Nephron (organoid): ENCODE results near the gene G6PD.

Source experiments
- H3K27ac Mint-ChIP-seq, 3 experiments: 2 replicates each; pipeline ENCODE4 v1.8.0; 2020; ENCODE audit warnings: mixed read lengths in 3 of 3, mild to moderate bottlenecking in 2 of 3, moderate library complexity in 1 of 3
- H3K27me3 Mint-ChIP-seq: 2 replicates; pipeline ENCODE4 v1.8.0; 2021; ENCODE audit warnings: low read depth, mild to moderate bottlenecking, moderate library complexity, mixed read lengths
- H3K36me3 Mint-ChIP-seq: 2 replicates; pipeline ENCODE4 v1.8.0; 2020; ENCODE audit warnings: low read depth, mixed read lengths
- H3K4me1 Mint-ChIP-seq: 2 replicates; pipeline ENCODE4 v1.8.0; 2020; ENCODE audit warnings: mixed read lengths
- H3K4me3 Mint-ChIP-seq, 3 experiments: 2 replicates each; pipeline ENCODE4 v1.8.0; 2020; ENCODE audit warnings: mild to moderate bottlenecking in 3 of 3, mixed read lengths in 3 of 3, moderate library complexity in 2 of 3
- H3K9me3 Mint-ChIP-seq: 2 replicates; pipeline ENCODE4 v1.8.0; 2020; ENCODE audit warnings: mixed read lengths
- CTCF ChIP-seq, 3 experiments: fragments of 200-600 bp; sonication (generic); IDR thresholded peaks; one replicate each; pipeline ENCODE4 v1.5.0; 2021; ENCODE audit warnings: antibody characterized with exemption in 3 of 3; ENCODE audit not compliant: unreplicated experiment in 3 of 3

G6PD gene

DNA sequence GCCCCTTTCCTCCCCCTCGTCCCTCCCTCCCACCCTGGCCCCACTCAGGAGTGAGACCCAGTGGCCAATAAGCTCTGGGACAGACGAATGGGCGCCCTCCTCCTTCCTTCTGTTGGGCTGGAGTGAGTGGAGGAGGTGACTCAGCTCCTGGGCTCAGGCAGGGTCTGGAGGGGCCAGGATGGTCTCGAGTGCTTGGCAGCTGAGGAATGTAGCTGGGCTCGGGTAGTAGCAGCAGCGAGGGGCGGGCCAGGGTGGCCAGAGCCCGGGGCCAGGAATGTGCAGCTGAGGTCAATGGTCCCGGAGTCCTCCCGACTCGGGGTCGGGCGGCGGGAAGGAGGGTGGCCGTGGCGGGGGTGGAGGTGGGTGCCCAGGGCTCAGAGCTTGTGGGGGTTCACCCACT lies 15.0 kb downstream of the G6PD start:
- Mint-ChIP-seq H3K9me3 (no peaks in the 10 kb centered on the region), H3K36me3 (peaks cover 3% of the 10 kb centered on the region), H3K27me3 (no peaks in the 10 kb centered on the region), H3K4me1 (peaks cover 11% of the 10 kb centered on the region), H3K4me3 (no peak overlapping the region), H3K27ac (no peak overlapping the region)
- TF ChIP-seq CTCF (IDR thresholded peaks at IDR 0.05; ENCODE audit: unreplicated experiment in 3 of 3) = no peak

DNA sequence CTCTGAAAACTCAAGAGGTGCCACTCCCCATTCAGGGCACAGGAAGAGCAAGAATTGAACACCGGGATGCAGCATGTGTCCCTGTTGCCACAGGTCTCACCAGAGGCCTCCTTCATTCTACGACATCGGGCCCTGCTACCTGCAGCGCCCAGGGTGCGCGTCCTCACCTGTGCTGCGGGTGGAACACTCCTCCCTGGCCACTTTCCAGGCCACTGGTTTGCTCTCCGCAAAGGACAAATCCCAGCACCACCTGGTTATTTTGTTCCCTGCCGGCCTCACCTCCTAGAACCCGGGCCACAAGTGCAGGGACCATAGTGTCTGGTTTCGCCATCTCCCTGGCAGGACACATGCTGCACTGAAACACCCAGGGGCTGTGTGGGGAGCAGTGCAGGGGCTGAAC lies 16.4 kb downstream of the G6PD start:
- no peak for TF ChIP-seq CTCF (IDR thresholded peaks at IDR 0.05; ENCODE audit: unreplicated experiment in 3 of 3)
- H3K36me3 Mint-ChIP-seq = peaks cover 3% of the 10 kb centered on the region
- no peak overlapping the region for H3K4me3 Mint-ChIP-seq
- no peaks in the 10 kb centered on the region for H3K27me3 Mint-ChIP-seq
- H3K27ac Mint-ChIP-seq = no peak overlapping the region
- peaks cover 15% of the 10 kb centered on the region for H3K4me1 Mint-ChIP-seq
- peaks cover 6% of the 10 kb centered on the region for H3K9me3 Mint-ChIP-seq

DNA sequence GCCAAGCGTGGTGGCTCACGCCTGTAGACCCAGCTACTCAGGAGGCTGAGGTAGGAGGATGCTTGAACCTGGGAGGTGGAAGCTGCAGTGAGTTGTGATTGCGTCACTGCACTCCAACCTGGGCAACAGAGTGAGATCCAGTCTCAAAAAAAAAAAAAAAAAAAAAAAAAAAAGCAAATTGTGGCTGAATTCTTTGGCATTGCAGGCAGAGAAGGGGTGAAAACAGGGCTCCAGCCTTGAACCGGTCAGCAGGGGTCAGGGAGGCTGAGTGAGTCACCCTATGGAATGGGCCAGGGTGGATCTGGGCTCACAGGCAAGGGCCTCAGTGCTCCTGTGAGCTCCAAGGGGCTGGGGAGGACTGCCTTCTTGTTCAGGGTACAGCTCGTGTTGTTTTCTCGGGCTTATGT lies 17.4 kb downstream of the G6PD start:
- H3K36me3 Mint-ChIP-seq = peaks cover 3% of the 10 kb centered on the region
- H3K4me1 Mint-ChIP-seq = peaks cover 15% of the 10 kb centered on the region
- TF ChIP-seq CTCF (IDR thresholded peaks at IDR 0.05; ENCODE audit: unreplicated experiment in 3 of 3) = no peak
- no peak overlapping the region for H3K4me3 Mint-ChIP-seq
- no peaks in the 10 kb centered on the region for H3K27me3 Mint-ChIP-seq
- H3K27ac Mint-ChIP-seq = no peak overlapping the region
- H3K9me3 Mint-ChIP-seq = peaks cover 6% of the 10 kb centered on the region

DNA sequence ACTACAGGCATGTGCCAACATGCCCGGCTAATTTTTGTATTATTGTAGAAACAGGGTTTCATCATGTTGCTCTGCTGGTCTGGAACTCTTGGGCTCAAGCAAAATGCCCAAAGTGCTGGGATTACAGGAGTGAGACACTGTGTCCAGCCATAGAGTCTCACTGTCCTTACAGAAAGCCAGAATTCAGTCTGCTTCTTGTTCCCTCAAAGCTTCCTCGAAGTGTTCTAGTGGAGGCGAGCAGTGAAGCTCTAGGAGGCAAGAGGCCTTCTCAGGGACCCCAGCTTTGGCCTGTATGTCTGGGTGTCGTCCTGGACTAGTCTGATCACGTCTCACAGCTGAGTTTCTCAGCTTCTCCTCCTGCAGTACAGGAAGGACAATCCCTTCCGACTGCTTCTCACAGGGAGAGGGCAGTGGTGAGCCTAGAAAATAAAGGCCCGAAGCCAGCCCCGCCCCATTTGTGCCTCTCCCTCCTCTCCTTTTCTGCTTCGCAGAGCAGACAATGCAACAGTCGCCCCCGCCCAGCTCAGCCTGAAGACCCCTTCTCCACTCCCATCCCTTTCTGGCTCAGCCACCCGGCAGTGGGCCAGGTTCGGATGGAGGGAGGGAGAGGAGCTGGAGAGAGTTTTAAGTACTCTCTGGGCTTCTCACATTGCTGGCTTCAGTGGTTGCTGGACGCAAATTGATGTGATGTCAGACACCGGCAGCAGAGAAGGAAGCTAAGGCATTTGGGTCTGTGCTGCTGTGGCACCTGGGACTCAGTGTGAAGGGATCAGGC lies 19.6 kb downstream of the G6PD start:
- Mint-ChIP-seq H3K4me1 (peaks cover 15% of the 10 kb centered on the region), H3K9me3 (peaks cover 9% of the 10 kb centered on the region), H3K4me3 (peak overlapping the region; percentile 46 to 71 (median 71)), H3K36me3 (no peaks in the 10 kb centered on the region), H3K27me3 (no peaks in the 10 kb centered on the region), H3K27ac (peak overlapping the region; percentile 97 to 99 (median 99))
- peak; percentile 47 to 58 (median 48) for TF ChIP-seq CTCF (IDR thresholded peaks at IDR 0.05; ENCODE audit: unreplicated experiment in 3 of 3)

DNA sequence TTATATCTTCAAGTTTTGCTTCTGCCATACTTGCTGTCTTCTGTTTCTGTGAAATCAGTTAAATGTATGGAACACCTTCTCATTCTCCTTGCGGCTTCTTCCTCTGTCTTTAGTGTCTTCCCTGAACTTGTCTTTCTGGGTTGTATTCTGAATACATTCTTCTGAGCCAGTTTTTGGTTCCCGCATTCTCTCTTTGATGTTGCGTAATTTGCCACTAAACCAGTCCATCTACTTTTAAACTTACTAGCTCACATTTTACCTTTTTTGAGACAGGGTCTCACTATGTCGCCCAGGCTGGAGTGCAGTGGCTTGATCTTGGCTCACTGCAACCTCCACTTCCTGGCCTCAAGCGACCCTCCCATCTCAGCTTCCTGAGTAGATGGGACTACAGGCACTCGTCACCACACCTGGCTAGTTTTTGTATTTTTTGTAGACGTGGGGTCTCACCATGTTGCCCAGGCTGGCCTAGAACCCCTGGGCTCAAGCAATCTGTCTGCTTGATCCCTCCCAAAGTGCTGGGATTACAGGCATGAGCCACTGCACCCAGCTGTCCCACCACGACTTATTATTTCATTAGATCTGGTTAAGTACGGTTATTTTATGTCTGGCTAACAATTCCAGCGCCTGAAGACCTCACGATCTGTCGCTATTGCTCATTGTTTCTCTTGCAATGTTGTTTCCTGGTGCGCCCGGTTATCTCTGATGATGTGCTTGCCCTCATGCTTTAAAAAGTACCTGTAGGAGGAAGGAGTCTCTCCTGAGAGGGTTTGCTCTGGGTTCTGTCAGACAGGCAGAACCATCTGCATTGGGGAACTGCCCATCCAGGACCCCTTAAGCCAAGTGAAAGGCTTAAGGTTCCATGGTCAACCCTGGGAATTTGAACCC lies 20.8 kb downstream of the G6PD start:
- H3K27ac Mint-ChIP-seq = peak overlapping the region; percentile 97 to 99 (median 99)

More for the DNA sequence above, 20.8 kb downstream of the G6PD start:
- Mint-ChIP-seq H3K36me3 (no peaks in the 10 kb centered on the region), H3K4me3 (no peak overlapping the region), H3K9me3 (peaks cover 9% of the 10 kb centered on the region), H3K4me1 (peaks cover 15% of the 10 kb centered on the region), H3K27me3 (no peaks in the 10 kb centered on the region)
- TF ChIP-seq CTCF (IDR thresholded peaks at IDR 0.05; ENCODE audit: unreplicated experiment in 3 of 3) = no peak
